ENCODE measurements around the gene MTHFD1L.
"Not testable (repeated sequence)": the region's sequence is repeated elsewhere in the genome, so short reads cannot be mapped to it uniquely, and the experiment has no call there.

The MTHFD1L gene

GRCh38 chr6:151071295-151071694, 205.8 kb downstream of the MTHFD1L start:
- peak; percentile 4 for DNase-seq

GRCh38 chr6:151073146-151073545, 207.6 kb downstream of the MTHFD1L start:
- no peak for DNase-seq

GRCh38 chr6:151073701-151074100, 208.2 kb downstream of the MTHFD1L start:
- no peak for DNase-seq

GRCh38 chr6:151075005-151075404, 209.5 kb downstream of the MTHFD1L start:
- DNase-seq = no peak

- no peak for DNase-seq
Measured at GRCh38 chr6:151075527-151075926, 210.0 kb downstream of the MTHFD1L start.

GRCh38 chr6:151075930-151076555, 210.5 kb downstream of the MTHFD1L start:
- no peak for DNase-seq

GRCh38 chr6:151078655-151079054, 213.2 kb downstream of the MTHFD1L start:
- no peak for DNase-seq

- no peak for DNase-seq
Measured at GRCh38 chr6:151081656-151082055, 216.2 kb downstream of the MTHFD1L start.

- peak; percentile 3 for DNase-seq
Measured at GRCh38 chr6:151082079-151082478, 216.6 kb downstream of the MTHFD1L start.

- no peak for DNase-seq
Measured at GRCh38 chr6:151084275-151084674, 218.8 kb downstream of the MTHFD1L start.

GRCh38 chr6:151087055-151087454, 221.6 kb downstream of the MTHFD1L start:
- DNase-seq = not testable (repeated sequence)

GRCh38 chr6:151087861-151088598, 222.5 kb downstream of the MTHFD1L start:
- DNase-seq = no peak

- DNase-seq = no peak
Measured at GRCh38 chr6:151088599-151088935, 223.1 kb downstream of the MTHFD1L start.

- DNase-seq = no peak
Measured at GRCh38 chr6:151088963-151089362, 223.5 kb downstream of the MTHFD1L start.

- DNase-seq = no peak
Measured at GRCh38 chr6:151089978-151090377, 224.5 kb downstream of the MTHFD1L start.

- no peak for DNase-seq
Measured at GRCh38 chr6:151091571-151091970, 226.1 kb downstream of the MTHFD1L start.

GRCh38 chr6:151092591-151092990, 227.1 kb downstream of the MTHFD1L start:
- DNase-seq = no peak

GRCh38 chr6:151093706-151094105, 228.2 kb downstream of the MTHFD1L start:
- no peak for DNase-seq

GRCh38 chr6:151095538-151096254, 230.2 kb downstream of the MTHFD1L start:
- no peak for DNase-seq

GRCh38 chr6:151096255-151096612, 230.7 kb downstream of the MTHFD1L start:
- DNase-seq = no peak

- DNase-seq = no peak
Measured at GRCh38 chr6:151096691-151097606, 231.4 kb downstream of the MTHFD1L start.

- DNase-seq = no peak
Measured at GRCh38 chr6:151098166-151098565, 232.7 kb downstream of the MTHFD1L start.

- DNase-seq = no peak
Measured at GRCh38 chr6:151100326-151100725, 234.8 kb downstream of the MTHFD1L start.

Data from kidney glomerular epithelial cell (primary cell).